SKM-1 treated with dmso at 0.1 percent for 144 hours (cell line): Measurements from ENCODE around the gene TRPC1.
A peak's percentile ranks its signal among the peaks of the same experiment; 100 is the strongest.

Experiments
- DNase-seq: peaks from one replicate; lab custom pipeline; 2025; ENCODE audit not compliant: unreplicated experiment; lab: John Stamatoyannopoulos, UW

Gene TRPC1

GRCh38 chr3:142828703-142829305, 105.0 kb downstream of the TRPC1 start:
- DNase-seq = peak; percentile 73

- no peak for DNase-seq
These were observed 113.7 kb downstream of the TRPC1 start for GRCh38 chr3:142837526-142837925.

GRCh38 chr3:142839831-142840230, 116.0 kb downstream of the TRPC1 start:
- DNase-seq = no peak

- peak; percentile 13 for DNase-seq
These were observed 120.6 kb downstream of the TRPC1 start for GRCh38 chr3:142844339-142844977.

- DNase-seq = no peak
These were observed 123.1 kb downstream of the TRPC1 start for GRCh38 chr3:142846779-142847577.

GRCh38 chr3:142849148-142849547, 125.3 kb downstream of the TRPC1 start:
- no peak for DNase-seq

- DNase-seq = peak; percentile 99
These were observed 126.7 kb downstream of the TRPC1 start for GRCh38 chr3:142850395-142851023.

- DNase-seq = no peak
These were observed 128.2 kb downstream of the TRPC1 start for GRCh38 chr3:142852009-142852408.

GRCh38 chr3:142853270-142854168, 129.7 kb downstream of the TRPC1 start:
- no peak for DNase-seq

GRCh38 chr3:142857056-142857455, 133.2 kb downstream of the TRPC1 start:
- DNase-seq = no peak
